Colonic mucosa (tissue), 4 donors: Measurements from ENCODE around the gene CELA1. TPM values are rescaled to one million over a fixed set of nuclear protein-coding genes. Genes with fewer than 3 reads are reported as not detected.
A peak's percentile ranks its signal among the peaks of the same experiment; 100 is the strongest.

Source experiments
- DNase-seq: peaks from one replicate; pipeline ENCODE4 v3.0.0-alpha.2; 2020
- H3K27ac ChIP-seq: fragments of 200-600 bp; one replicate; pipeline ENCODE4 v1.8.0; 2021
- H3K27me3 ChIP-seq: fragments of 200-600 bp; one replicate; pipeline ENCODE4 v1.8.0; 2021
- H3K36me3 ChIP-seq: fragments of 200-600 bp; one replicate; pipeline ENCODE4 v1.8.0; 2021
- H3K4me1 ChIP-seq: fragments of 200-600 bp; one replicate; pipeline ENCODE4 v1.8.0; 2021; ENCODE audit warnings: mild to moderate bottlenecking
- H3K4me3 ChIP-seq: fragments of 200-600 bp; one replicate; pipeline ENCODE4 v1.8.0; 2021
- H3K9ac ChIP-seq, 2 donors: one replicate each; pipeline ENCODE4 v1.7.0; 2013; ENCODE audit warnings: control low read depth in 2 of 2, low read depth in 2 of 2, low read length in 2 of 2
- H3K9me3 ChIP-seq: fragments of 200-600 bp; one replicate; pipeline ENCODE4 v1.8.0; 2021
- intact Hi-C: fragments of 100-400 bp; cut with DNase I; formaldehyde crosslinking; loops from one replicate; pipeline ENCODE4 v1.14.1; 2022
- total RNA-seq, 2 donors: library from RNA; stranded (reverse); fragmentation: NEBNext Ultra II Directional in 1 of 2; extraction: Animal tissue kit (Norgen Biotek cat#: 25700) in 1 of 2; gene quantifications; one replicate each; pipeline ENCODE4 v1.2.1, GENCODE V29; 2021
- TF ChIP-seq, protein P1 (sequence below): fragments of 200-600 bp; IDR thresholded peaks from one replicate; pipeline ENCODE4 v1.8.0; 2022; ENCODE audit warnings: antibody characterized with exemption, mild to moderate bottlenecking
- donor health status: healthy.
- donor health status: DM: no; HTN: no; CAD: no.
- donor health status: DM: no; HTN: no; CAD: no.

The CELA1 gene
- total RNA-seq, 2 donors from 2014 or later = not detected

DNA sequence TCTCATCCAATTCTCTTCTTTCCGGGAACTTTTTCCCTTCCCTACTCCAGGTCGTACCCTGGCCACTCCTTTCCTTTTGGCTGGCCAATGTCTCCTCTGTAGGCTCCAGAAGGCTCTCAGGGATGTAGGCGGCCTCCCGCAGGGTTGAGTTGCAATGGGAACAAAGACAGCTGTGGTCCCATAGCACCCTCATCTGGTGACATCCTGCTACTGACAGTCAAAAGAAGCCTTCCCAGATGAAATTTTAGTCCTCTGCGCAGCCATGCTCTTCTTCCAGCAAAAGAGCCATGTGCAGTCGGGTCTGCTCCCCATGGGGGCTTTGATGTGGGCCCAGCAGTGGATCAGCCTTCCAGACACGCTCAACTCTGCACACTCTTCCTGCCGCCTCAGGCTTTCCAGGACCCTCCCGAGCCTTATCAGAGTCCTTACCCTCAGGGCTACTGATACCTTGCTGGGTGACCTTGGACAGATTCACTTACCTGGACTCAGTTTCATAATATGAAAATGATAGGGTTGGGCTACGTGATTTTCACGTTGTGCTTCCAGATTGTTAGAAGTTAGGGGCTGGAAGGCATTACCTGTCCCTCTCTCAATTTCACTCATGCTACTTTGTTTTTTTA, 5.5 kb upstream of the CELA1 start:
- Histone ChIP-seq H3K27me3 (no peaks in the 10 kb centered on the region), H3K4me3 (no peak overlapping the region), H3K9me3 (no peaks in the 10 kb centered on the region), H3K27ac (no peak overlapping the region), H3K36me3 (no peaks in the 10 kb centered on the region), H3K9ac (peak overlapping the region in 1 of 2 donors; percentile 12), H3K4me1 (no peaks in the 10 kb centered on the region)
- DNase-seq = peak; percentile 52
- intact Hi-C loops = no loop called here
- TF ChIP-seq, protein P1, sequence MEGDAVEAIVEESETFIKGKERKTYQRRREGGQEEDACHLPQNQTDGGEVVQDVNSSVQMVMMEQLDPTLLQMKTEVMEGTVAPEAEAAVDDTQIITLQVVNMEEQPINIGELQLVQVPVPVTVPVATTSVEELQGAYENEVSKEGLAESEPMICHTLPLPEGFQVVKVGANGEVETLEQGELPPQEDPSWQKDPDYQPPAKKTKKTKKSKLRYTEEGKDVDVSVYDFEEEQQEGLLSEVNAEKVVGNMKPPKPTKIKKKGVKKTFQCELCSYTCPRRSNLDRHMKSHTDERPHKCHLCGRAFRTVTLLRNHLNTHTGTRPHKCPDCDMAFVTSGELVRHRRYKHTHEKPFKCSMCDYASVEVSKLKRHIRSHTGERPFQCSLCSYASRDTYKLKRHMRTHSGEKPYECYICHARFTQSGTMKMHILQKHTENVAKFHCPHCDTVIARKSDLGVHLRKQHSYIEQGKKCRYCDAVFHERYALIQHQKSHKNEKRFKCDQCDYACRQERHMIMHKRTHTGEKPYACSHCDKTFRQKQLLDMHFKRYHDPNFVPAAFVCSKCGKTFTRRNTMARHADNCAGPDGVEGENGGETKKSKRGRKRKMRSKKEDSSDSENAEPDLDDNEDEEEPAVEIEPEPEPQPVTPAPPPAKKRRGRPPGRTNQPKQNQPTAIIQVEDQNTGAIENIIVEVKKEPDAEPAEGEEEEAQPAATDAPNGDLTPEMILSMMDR = peak; percentile 55

DNA sequence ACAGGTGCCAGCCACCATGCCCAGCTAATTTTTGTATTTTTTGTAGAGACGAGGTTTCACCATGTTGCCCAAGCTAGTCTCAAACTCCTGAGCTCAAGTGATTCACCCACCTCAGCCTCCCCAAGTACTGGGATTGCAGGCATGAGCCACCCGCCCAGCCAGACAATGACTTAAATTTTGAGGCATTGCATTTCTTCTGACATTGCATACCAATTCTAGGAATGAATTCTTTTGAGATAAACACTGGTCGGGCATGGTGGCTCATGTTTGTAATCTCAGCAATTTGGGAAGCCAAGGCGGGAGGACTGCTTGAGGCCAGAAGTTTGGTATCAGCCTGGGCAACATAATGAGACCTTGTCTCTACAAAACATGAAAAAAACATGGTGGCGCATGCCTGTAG, 2.5 kb upstream of the CELA1 start:
- no peak overlapping the region for H3K9ac ChIP-seq
- H3K4me1 ChIP-seq = no peaks in the 10 kb centered on the region
- H3K27ac ChIP-seq = no peak overlapping the region
- intact Hi-C loops = loop anchor here (10.0 kb wide), 1 partner anchor 304 kb away; the partner anchor contains the start of gene LETMD1
- H3K27me3 ChIP-seq = no peaks in the 10 kb centered on the region
- no peaks in the 10 kb centered on the region for H3K36me3 ChIP-seq
- no peak overlapping the region for H3K4me3 ChIP-seq
- TF ChIP-seq, protein P1 = no peak
- no peaks in the 10 kb centered on the region for H3K9me3 ChIP-seq
- no peak for DNase-seq

DNA sequence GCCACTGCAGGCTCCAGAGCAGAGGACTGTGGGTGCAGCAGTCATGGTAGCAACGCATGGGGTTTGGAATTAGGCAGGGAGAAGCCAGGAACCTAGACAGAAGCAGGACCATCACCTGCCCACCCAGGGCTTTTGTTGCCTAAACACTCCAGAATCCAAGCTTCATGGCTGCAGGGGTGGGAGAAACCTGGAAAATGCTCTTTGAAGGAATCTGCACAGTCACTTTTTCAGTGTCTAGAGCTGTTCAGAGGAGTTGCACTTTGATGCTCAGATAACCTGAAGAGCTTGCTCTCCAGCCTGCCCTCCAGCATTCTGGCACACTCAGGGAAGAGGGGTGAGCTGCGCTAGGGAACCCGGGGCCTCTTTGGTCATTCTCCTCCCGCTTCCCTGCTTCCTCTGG, 1.6 kb upstream of the CELA1 start:
- Histone ChIP-seq H3K4me3 (no peak overlapping the region), H3K9me3 (no peaks in the 10 kb centered on the region), H3K27me3 (no peaks in the 10 kb centered on the region), H3K36me3 (no peaks in the 10 kb centered on the region), H3K9ac (no peak overlapping the region), H3K4me1 (no peaks in the 10 kb centered on the region), H3K27ac (no peak overlapping the region)
- intact Hi-C loops = loop anchor here (10.0 kb wide), 1 partner anchor 303 kb away; the partner anchor contains the start of gene LETMD1
- TF ChIP-seq, protein P1 = no peak
- DNase-seq = no peak

DNA sequence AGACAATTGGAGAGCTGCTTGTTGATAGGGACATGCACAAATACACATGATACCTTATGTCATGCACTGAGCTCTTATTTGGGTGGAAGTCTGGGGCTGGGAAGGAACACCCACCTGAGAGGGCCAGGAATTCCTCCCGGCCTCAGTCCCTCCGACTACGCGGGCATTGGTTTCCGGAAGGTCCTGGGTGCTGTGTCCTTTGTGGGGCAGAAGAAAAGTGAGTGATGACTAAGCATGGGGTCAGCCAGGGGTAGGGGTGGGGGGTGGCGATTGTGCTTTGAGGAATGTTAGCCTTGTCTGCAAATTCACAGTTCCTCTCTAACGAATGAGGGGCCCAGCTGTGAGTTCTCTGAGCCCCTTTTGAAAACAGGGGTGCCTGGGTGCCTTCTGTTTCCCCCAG, 798 bp downstream of the CELA1 start:
- intact Hi-C loops = loop anchor here (10.0 kb wide), 1 partner anchor 301 kb away; the partner anchor contains the start of gene LETMD1
- no peak overlapping the region for H3K27ac ChIP-seq
- TF ChIP-seq, protein P1 = no peak
- DNase-seq = no peak
- H3K4me3 ChIP-seq = no peak overlapping the region
- no peaks in the 10 kb centered on the region for H3K27me3 ChIP-seq
- no peaks in the 10 kb centered on the region for H3K9me3 ChIP-seq
- peaks cover 3% of the 10 kb centered on the region for H3K4me1 ChIP-seq
- H3K36me3 ChIP-seq = no peaks in the 10 kb centered on the region
- H3K9ac ChIP-seq = no peak overlapping the region

DNA sequence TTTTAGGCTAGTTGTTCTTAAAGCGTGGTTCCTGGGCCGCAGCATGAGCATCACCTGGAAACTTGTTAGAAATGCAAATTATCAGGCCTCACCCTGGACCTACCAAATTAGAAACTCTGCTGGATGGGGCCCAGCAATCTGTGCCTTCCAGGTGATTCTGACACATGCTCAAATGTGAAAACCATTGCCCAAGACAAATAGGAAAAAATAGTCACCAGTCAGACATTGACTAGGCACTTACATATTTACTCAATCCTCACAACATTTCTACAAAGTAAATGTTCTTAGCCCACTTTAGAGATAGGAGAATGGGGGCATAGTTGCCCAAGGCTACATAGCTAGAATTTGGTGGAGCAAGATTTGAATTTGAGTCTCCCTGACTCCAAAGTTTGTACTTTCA, 3.3 kb downstream of the CELA1 start:
- Histone ChIP-seq H3K9ac (no peak overlapping the region), H3K27ac (no peak overlapping the region), H3K4me1 (peaks cover 3% of the 10 kb centered on the region), H3K9me3 (no peaks in the 10 kb centered on the region), H3K27me3 (no peaks in the 10 kb centered on the region), H3K36me3 (no peaks in the 10 kb centered on the region), H3K4me3 (no peak overlapping the region)
- intact Hi-C loops = loop anchor here (5.0 to 10.0 kb wide), 2 partner anchors 76 to 298 kb away; partner anchors contain the start of gene LETMD1
- DNase-seq = no peak
- TF ChIP-seq, protein P1 = no peak
